Ectodermal cell (in vitro differentiated cells): ENCODE data around the gene CCL16. TPM values are rescaled to one million over a fixed set of nuclear protein-coding genes. Genes with fewer than 3 reads are reported as not detected.
"Not testable (repeated sequence)": the region's sequence is repeated elsewhere in the genome, so short reads cannot be mapped to it uniquely, and the experiment has no call there.

ENCODE experiments used
- H3K27ac ChIP-seq: 2 replicates; pipeline ENCODE4 v1.7.0; 2013; ENCODE audit warnings: mild to moderate bottlenecking, low read depth, low read length; ENCODE audit not compliant: insufficient read depth, poor library complexity, severe bottlenecking
- H3K27me3 ChIP-seq: 2 replicates; pipeline ENCODE4 v1.7.0; 2013; ENCODE audit warnings: mild to moderate bottlenecking, low read length; ENCODE audit not compliant: insufficient read depth, control insufficient read depth, poor library complexity, severe bottlenecking
- H3K36me3 ChIP-seq: one replicate; pipeline ENCODE4 v1.7.0; 2013; ENCODE audit warnings: low read length; ENCODE audit not compliant: control insufficient read depth, insufficient read depth
- H3K4me1 ChIP-seq: one replicate; pipeline ENCODE4 v1.7.0; 2013; ENCODE audit warnings: low read length; ENCODE audit not compliant: control insufficient read depth, insufficient read depth
- H3K4me3 ChIP-seq: 2 replicates; pipeline ENCODE4 v1.7.0; 2013; ENCODE audit warnings: low read depth, low read length, control low read depth; ENCODE audit not compliant: insufficient read depth
- H3K9me3 ChIP-seq: 2 replicates; pipeline ENCODE4 v1.7.0; 2013; ENCODE audit warnings: mild to moderate bottlenecking, low read length, moderate library complexity; ENCODE audit not compliant: control insufficient read depth
- WGBS, 2 experiments: methylation state at CpG; one replicate each; pipeline ENCODE4 v1.1.7; 2013; ENCODE audit warnings: missing lambda C conversion rate in 2 of 2; 5-methylcytosine and 5-hydroxymethylcytosine counted together
- polyA plus RNA-seq, 4 experiments: library from polyadenylated mRNA; stranded (reverse); fragments of 50-300 nt; gene quantifications; one replicate each; pipeline ENCODE4 v1.2.3, GENCODE V29; 2013

The CCL16 gene
- not detected for polyA plus RNA-seq (2013, experiment 1 of 4)
- not detected for polyA plus RNA-seq (2013, experiment 2 of 4)
- not detected for polyA plus RNA-seq (2013, experiment 3 of 4)
- polyA plus RNA-seq (2013, experiment 4 of 4): not detected

- no peak within 1 kb of the TSS for H3K27ac ChIP-seq
- no peak within 1 kb of the TSS for H3K4me3 ChIP-seq
- no peaks in the 10 kb centered on the region for H3K27me3 ChIP-seq
- H3K36me3 ChIP-seq: no peaks in the 10 kb centered on the region
- no peaks in the 10 kb centered on the region for H3K4me1 ChIP-seq
- H3K9me3 ChIP-seq: no peaks in the 10 kb centered on the region
- WGBS, 2 experiments: 93 to 95% methylated on average over 12 of the region's 12 CpGs
These were observed at the start of gene CCL16 for GRCh38 chr17:35981246-35981645. CCL16 (minus strand) TSS chr17:35981497; CDS start chr17:35981420, 77 bp downstream.

DNA sequence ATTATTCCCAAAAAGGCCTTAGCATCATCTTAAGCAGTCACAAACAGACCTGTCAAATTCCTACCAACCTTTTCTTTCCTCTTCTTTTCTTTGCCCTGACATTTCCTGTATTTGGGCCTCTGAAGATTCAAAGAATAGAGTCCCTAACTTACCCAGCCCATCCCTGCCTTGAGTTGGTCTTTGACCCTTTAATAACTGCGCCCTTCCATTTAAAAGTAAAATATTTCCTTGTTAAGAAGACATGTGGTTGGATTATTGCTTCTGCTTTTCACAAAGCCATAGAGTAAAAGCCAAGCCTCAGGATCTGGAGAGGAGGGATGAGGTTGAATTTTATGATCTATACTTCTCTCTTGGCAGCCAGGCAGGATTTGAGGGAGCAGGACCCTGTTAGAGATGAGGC lies 49.7 kb upstream of the CCL16 start:
- WGBS, 2 experiments: 100% methylated on average over 1 of the region's 1 CpG; no CpG with 5 or more reads in 1 of the 2 experiments
- Histone ChIP-seq H3K9me3 (no peaks in the 10 kb centered on the region), H3K27ac (no peak overlapping the region)

DNA sequence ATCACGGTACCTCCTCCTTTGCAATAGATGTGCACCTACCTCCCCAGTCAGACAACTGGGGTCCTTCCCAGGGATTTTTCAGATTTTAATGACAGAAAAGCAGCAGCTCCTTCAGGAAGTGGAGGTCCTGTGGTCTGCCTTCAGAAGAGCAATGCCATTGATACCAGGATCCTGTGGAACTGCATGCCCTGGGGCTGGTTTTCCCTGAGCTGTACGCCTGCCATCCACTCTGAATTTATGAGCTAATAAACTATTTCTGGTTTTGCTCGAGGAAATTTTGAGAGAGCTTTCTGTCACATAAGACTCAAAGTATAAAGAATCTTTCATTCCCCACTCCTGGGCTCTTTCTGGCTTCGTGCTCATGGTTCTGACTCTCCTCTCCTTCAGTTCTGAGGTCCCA lies 46.5 kb upstream of the CCL16 start:
- Histone ChIP-seq H3K27me3 (no peaks in the 10 kb centered on the region), H3K9me3 (no peaks in the 10 kb centered on the region), H3K27ac (no peak overlapping the region), H3K4me1 (peaks cover 7% of the 10 kb centered on the region), H3K36me3 (no peaks in the 10 kb centered on the region), H3K4me3 (no peak overlapping the region)
- WGBS, 2 experiments: 76 to 85% methylated on average over 4 of the region's 4 CpGs

More for the DNA sequence above, 49.7 kb upstream of the CCL16 start:
- H3K27me3 ChIP-seq: no peaks in the 10 kb centered on the region
- no peak overlapping the region for H3K4me3 ChIP-seq
- H3K4me1 ChIP-seq: peaks cover 7% of the 10 kb centered on the region
- H3K36me3 ChIP-seq: no peaks in the 10 kb centered on the region

DNA sequence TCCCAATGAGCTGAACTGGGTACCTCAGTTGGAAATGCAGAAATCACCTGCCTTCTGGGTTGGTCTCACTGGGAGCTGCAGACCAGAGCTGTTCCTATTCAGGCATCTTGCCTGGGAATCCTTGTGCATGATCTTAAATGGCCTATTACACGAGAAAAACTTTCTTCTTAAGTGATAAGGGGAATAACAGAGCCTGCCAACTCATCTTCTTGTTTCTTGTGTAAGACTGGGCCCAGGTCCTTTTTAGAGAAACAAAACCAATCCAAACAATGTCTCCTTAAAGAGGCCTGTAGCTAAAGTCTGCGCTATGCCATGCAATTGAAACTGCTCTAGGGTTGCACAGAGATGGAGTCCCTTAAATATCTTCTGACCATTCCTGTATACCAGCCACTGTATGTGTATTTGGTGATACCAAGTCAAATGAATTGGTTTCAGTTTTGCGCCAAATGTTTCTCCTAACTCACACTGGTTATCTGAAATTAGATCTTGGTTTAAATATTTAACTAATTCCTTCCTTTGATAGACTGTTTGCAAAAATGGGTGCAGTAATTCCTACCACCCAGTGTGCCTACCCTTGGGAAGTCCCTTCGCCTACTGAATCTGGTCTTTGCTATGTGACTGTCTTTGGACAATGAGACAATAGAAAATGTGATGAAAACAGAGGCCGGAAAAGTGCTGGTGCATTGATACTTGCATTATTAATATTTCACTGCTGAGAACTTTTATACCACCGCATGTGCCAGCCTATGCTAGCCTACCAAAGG lies 43.0 kb upstream of the CCL16 start:
- Histone ChIP-seq H3K27me3 (no peaks in the 10 kb centered on the region), H3K27ac (no peak overlapping the region), H3K9me3 (no peaks in the 10 kb centered on the region), H3K36me3 (no peaks in the 10 kb centered on the region), H3K4me3 (no peak overlapping the region), H3K4me1 (no peaks in the 10 kb centered on the region)
- 92 to 94% methylated on average over 5 to 6 of the region's 6 CpGs for WGBS, 2 experiments

GRCh38 chr17:36019423-36019822 lies 38.1 kb upstream of the CCL16 start:
- 89 to 94% methylated on average over 2 of the region's 2 CpGs for WGBS, 2 experiments

GRCh38 chr17:36017799-36018198 lies 36.5 kb upstream of the CCL16 start, which contains the start of gene CCL23:
CCL23 (minus strand) TSS chr17:36017972; CDS start chr17:36017897, 75 bp downstream.
- H3K27ac ChIP-seq: no peak within 1 kb of the TSS
- 77 to 81% methylated on average over 6 of the region's 6 CpGs for WGBS, 2 experiments

More at GRCh38 chr17:36019423-36019822, 38.1 kb upstream of the CCL16 start:
- Histone ChIP-seq H3K4me3 (no peak overlapping the region), H3K27me3 (no peaks in the 10 kb centered on the region), H3K9me3 (no peaks in the 10 kb centered on the region), H3K27ac (no peak overlapping the region), H3K4me1 (no peaks in the 10 kb centered on the region), H3K36me3 (no peaks in the 10 kb centered on the region)

GRCh38 chr17:36016555-36016954 lies 35.3 kb upstream of the CCL16 start:
- 100% methylated on average over 1 of the region's 2 CpGs; no CpG with 5 or more reads in 1 of the 2 experiments for WGBS, 2 experiments
- H3K27ac ChIP-seq: no peak overlapping the region
- H3K27me3 ChIP-seq: no peaks in the 10 kb centered on the region

More at GRCh38 chr17:36017799-36018198, 36.5 kb upstream of the CCL16 start, which contains the start of gene CCL23:
- Histone ChIP-seq H3K4me1 (no peaks in the 10 kb centered on the region), H3K9me3 (no peaks in the 10 kb centered on the region), H3K27me3 (no peaks in the 10 kb centered on the region), H3K36me3 (no peaks in the 10 kb centered on the region), H3K4me3 (no peak within 1 kb of the TSS)

DNA sequence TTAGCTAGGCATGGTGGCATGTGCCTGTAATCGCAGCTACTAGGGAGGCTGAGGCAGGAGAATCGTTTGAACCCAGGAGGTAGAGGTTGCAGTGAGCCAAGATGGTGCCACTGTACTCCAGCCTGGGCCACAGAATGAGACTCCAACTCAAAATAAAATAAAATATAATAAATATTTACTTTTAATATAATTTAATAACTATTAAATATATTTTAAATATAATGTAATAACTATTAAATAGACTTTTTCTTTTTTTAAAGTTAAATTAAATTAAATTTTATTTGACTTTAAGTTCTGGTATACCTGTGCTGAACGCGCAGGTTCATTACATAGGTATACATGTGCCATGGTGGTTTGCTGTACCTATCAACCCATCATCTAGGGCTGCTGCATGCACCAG lies 34.6 kb upstream of the CCL16 start:
- H3K9me3 ChIP-seq, H3K36me3 ChIP-seq, H3K4me1 ChIP-seq, H3K4me3 ChIP-seq, H3K27me3 ChIP-seq, H3K27ac ChIP-seq: not testable (repeated sequence)
- WGBS, 2 experiments: 94% methylated on average over 4 of the region's 4 CpGs

More at GRCh38 chr17:36016555-36016954, 35.3 kb upstream of the CCL16 start:
- H3K4me3 ChIP-seq: no peak overlapping the region
- no peaks in the 10 kb centered on the region for H3K9me3 ChIP-seq
- H3K4me1 ChIP-seq: no peaks in the 10 kb centered on the region
- H3K36me3 ChIP-seq: no peaks in the 10 kb centered on the region

DNA sequence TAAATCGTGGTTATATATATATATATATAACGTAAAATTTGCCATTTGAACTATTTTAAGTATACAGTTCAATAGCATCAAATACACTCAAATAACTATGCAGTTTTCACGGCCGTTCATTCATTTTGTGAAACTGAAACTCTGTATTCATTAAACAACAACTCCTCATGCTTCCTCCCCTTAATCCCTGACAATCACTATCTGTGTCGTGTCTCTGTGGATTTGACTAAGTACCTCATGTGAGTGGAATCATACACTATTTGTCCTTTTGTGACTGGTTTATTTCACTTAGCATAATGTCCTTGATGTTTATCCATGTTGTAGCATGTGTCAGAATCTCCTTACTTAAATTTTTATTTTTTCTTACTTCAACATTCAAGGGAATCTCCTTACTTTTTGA lies 33.6 kb upstream of the CCL16 start:
- H3K9me3 ChIP-seq: no peaks in the 10 kb centered on the region
- H3K36me3 ChIP-seq: no peaks in the 10 kb centered on the region
- 93 to 97% methylated on average over 3 of the region's 5 CpGs for WGBS, 2 experiments
- no peak overlapping the region for H3K27ac ChIP-seq
- H3K4me1 ChIP-seq: no peaks in the 10 kb centered on the region
- H3K27me3 ChIP-seq: no peaks in the 10 kb centered on the region
- H3K4me3 ChIP-seq: no peak overlapping the region

DNA sequence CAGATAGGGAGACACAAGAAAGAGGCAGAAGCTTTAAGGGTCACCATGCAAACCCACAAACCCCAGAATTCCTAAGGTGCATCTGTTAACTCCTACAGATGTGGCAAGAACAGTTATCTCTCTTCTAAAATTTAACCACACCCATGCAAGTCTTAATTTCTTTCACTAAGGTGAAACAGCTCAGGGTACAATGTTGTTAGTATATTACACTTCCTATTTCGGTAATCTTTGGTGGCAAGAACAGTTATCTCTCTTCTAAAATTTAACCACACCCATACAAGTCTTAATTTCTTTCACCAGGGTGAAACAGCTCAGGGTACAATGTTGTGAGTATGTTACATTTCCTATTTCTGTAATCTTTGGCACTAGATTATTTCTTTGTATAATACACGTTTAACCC lies 29.9 kb upstream of the CCL16 start:
- Histone ChIP-seq H3K27ac (no peak overlapping the region), H3K27me3 (no peaks in the 10 kb centered on the region), H3K4me1 (no peaks in the 10 kb centered on the region), H3K36me3 (no peaks in the 10 kb centered on the region), H3K4me3 (no peak overlapping the region), H3K9me3 (peaks cover 6% of the 10 kb centered on the region)
- 93 to 94% methylated on average over 2 of the region's 2 CpGs for WGBS, 2 experiments
